ENCODE results near the gene KIF5A.

The KIF5A gene

GRCh38 chr12:57621497-57622292 lies 71.9 kb downstream of the KIF5A start:
- no peak for DNase-seq (ENCODE audit: low read depth)

- no peak for DNase-seq (ENCODE audit: low read depth)
These were observed 72.7 kb downstream of the KIF5A start for GRCh38 chr12:57622293-57623245.

- DNase-seq (ENCODE audit: low read depth): no peak
These were observed 73.5 kb downstream of the KIF5A start for GRCh38 chr12:57623385-57623784.

- DNase-seq (ENCODE audit: low read depth): no peak
These were observed 74.1 kb downstream of the KIF5A start for GRCh38 chr12:57623811-57624390.

GRCh38 chr12:57624441-57625220 lies 74.8 kb downstream of the KIF5A start:
- DNase-seq (ENCODE audit: low read depth): no peak

- no peak for DNase-seq (ENCODE audit: low read depth)
These were observed 75.6 kb downstream of the KIF5A start for GRCh38 chr12:57625261-57626032.

- DNase-seq (ENCODE audit: low read depth): no peak
These were observed 76.5 kb downstream of the KIF5A start for GRCh38 chr12:57626111-57626920.

- DNase-seq (ENCODE audit: low read depth): no peak
These were observed 77.1 kb downstream of the KIF5A start for GRCh38 chr12:57626921-57627445.

- no peak for DNase-seq (ENCODE audit: low read depth)
These were observed 77.8 kb downstream of the KIF5A start for GRCh38 chr12:57627501-57628279.

GRCh38 chr12:57628280-57629191 lies 78.7 kb downstream of the KIF5A start:
- no peak for DNase-seq (ENCODE audit: low read depth)

GRCh38 chr12:57629897-57630471 lies 80.1 kb downstream of the KIF5A start:
- no peak for DNase-seq (ENCODE audit: low read depth)

- no peak for DNase-seq (ENCODE audit: low read depth)
These were observed 81.1 kb downstream of the KIF5A start for GRCh38 chr12:57630891-57631433.

- DNase-seq (ENCODE audit: low read depth): no peak
These were observed 81.8 kb downstream of the KIF5A start for GRCh38 chr12:57631566-57632072.

- DNase-seq (ENCODE audit: low read depth): no peak
These were observed 82.5 kb downstream of the KIF5A start for GRCh38 chr12:57632073-57632957.

- no peak for DNase-seq (ENCODE audit: low read depth)
These were observed 83.4 kb downstream of the KIF5A start, which contains the start of gene B4GALNT1 for GRCh38 chr12:57632958-57633840. Gene B4GALNT1 (minus strand): TSS chr12:57633201. CDS start chr12:57632132, 1,069 bp downstream.
